ENCODE results near the gene FBXL15. TPM values are rescaled to one million over a fixed set of nuclear protein-coding genes. Genes with fewer than 3 reads are reported as not detected.

The FBXL15 gene
- polyA plus RNA-seq, 1 donor (not counting 4 experiments of a cell fraction or from before 2014, with no cell fraction given), result 3.1 TPM

DNA sequence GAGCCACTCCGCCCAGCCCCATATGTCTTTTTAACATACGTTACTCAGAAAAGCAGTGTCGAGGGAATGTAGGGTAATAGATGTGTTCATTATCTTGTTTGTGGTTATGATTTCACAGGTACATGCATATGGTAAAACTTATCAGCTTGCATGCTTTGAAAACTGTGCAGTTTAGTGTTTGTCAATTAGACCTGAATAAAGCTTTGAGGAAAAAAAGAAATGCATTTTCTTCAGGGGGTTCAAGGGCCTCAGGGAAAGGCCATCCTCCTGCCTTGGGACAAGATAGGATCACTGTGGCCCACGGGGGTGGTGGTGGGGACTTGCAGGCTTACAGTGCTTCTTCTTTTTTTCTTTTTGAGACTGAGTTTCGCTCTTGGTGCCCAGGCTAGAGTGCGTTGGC lies 46.7 kb downstream of the FBXL15 start:
- H3K9ac ChIP-seq (ENCODE audit: control insufficient read depth, extremely low read depth, insufficient read depth, low read length), result no peak overlapping the region
- no peak overlapping the region for H3K4me2 ChIP-seq (ENCODE audit: control insufficient read depth, extremely low read depth, insufficient read depth, low read depth, low read length)
- H3K4me3 ChIP-seq (ENCODE audit: control insufficient read depth in 2 of 3, extremely low read depth in 1 of 3, insufficient read depth in 2 of 3, low read depth in 1 of 3, low read length in 3 of 3), result no peak overlapping the region
- H3K27me3 ChIP-seq (ENCODE audit: control insufficient read depth, extremely low read depth, insufficient read depth, low read length), result no peaks in the 10 kb centered on the region
- DNase-seq (ENCODE audit: low read depth, low spot score) (no peak), FAIRE-seq (no peak)
- no peaks in the 10 kb centered on the region for H4K20me1 ChIP-seq (ENCODE audit: control insufficient read depth, extremely low read depth, insufficient read depth, low read length)
- TF ChIP-seq CTCF (optimal IDR thresholded peaks at IDR 0.05 in 1 of 3, IDR thresholded peaks at IDR 0.05 in 1 of 3, conservative IDR thresholded peaks at IDR 0.05 in 1 of 3; ENCODE audit: extremely low read depth in 1 of 3, insufficient read depth in 2 of 3, low read length in 3 of 3) (no peak), EZH2 (IDR thresholded peaks at IDR 0.05; ENCODE audit: low read length) (no peak)
- H3K4me1 ChIP-seq (ENCODE audit: control insufficient read depth, extremely low read depth, insufficient read depth, low read length), result peaks cover 9% of the 10 kb centered on the region
- no peak overlapping the region for H3K27ac ChIP-seq (ENCODE audit: control insufficient read depth, insufficient read depth, low read length)
- no peak overlapping the region for H2AFZ ChIP-seq (ENCODE audit: control insufficient read depth, low read length)
- no peaks in the 10 kb centered on the region for H3K9me3 ChIP-seq (ENCODE audit: control insufficient read depth, low read depth, low read length)
- H3K79me2 ChIP-seq (ENCODE audit: control insufficient read depth, insufficient read depth, low read length), result no peaks in the 10 kb centered on the region
- no peaks in the 10 kb centered on the region for H3K9me1 ChIP-seq (ENCODE audit: control insufficient read depth, extremely low read depth, insufficient read depth, low read length)
- dilution Hi-C loops (cut with MboI; ENCODE audit: extremely low pct_ligation_motif_present, low sequenced_read_pairs), result no loop called here
- H3K36me3 ChIP-seq (ENCODE audit: control insufficient read depth in 2 of 2, extremely low read depth in 1 of 2, insufficient read depth in 2 of 2, low read length in 2 of 2), result peaks cover 0 to 1% of the 10 kb centered on the region in 2 experiments

DNA sequence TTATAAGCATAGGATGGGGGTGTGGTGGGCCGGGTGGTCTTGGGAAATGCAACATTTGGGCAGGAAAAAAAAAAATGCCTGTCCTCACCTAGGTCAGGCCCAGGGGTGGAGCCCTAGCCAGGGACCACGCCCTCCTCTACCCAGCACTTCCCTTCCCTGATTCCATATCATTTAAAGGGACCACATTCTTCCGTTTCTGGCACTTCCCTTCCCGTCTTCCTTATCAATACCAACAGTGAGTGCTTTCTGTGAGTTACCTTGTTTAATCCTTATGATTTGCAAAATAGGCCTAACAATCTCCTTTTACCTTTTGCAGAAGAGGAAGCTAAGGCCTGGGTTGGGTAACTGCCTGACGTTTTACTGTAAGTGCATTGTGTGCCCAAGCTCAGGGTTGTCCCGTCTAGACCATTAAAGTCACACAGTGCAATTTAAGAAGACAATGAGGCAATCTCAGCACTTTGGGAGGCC lies 47.4 kb downstream of the FBXL15 start:
- H3K4me2 ChIP-seq (ENCODE audit: control insufficient read depth, extremely low read depth, insufficient read depth, low read depth, low read length), result no peak overlapping the region
- TF ChIP-seq CTCF (optimal IDR thresholded peaks at IDR 0.05 in 1 of 3, IDR thresholded peaks at IDR 0.05 in 1 of 3, conservative IDR thresholded peaks at IDR 0.05 in 1 of 3; ENCODE audit: extremely low read depth in 1 of 3, insufficient read depth in 2 of 3, low read length in 3 of 3), result no peak
- no peak for TF ChIP-seq EZH2 (IDR thresholded peaks at IDR 0.05; ENCODE audit: low read length)
- no peaks in the 10 kb centered on the region for H3K9me3 ChIP-seq (ENCODE audit: control insufficient read depth, low read depth, low read length)
- H4K20me1 ChIP-seq (ENCODE audit: control insufficient read depth, extremely low read depth, insufficient read depth, low read length), result no peaks in the 10 kb centered on the region
- dilution Hi-C loops (cut with MboI; ENCODE audit: extremely low pct_ligation_motif_present, low sequenced_read_pairs), result no loop called here
- DNase-seq (ENCODE audit: low read depth, low spot score), result no peak
- no peak overlapping the region for H3K4me3 ChIP-seq (ENCODE audit: control insufficient read depth in 2 of 3, extremely low read depth in 1 of 3, insufficient read depth in 2 of 3, low read depth in 1 of 3, low read length in 3 of 3)
- H3K9me1 ChIP-seq (ENCODE audit: control insufficient read depth, extremely low read depth, insufficient read depth, low read length), result no peaks in the 10 kb centered on the region
- no peak overlapping the region for H3K9ac ChIP-seq (ENCODE audit: control insufficient read depth, extremely low read depth, insufficient read depth, low read length)
- H3K27me3 ChIP-seq (ENCODE audit: control insufficient read depth, extremely low read depth, insufficient read depth, low read length), result no peaks in the 10 kb centered on the region
- peaks cover 3% of the 10 kb centered on the region for H3K4me1 ChIP-seq (ENCODE audit: control insufficient read depth, extremely low read depth, insufficient read depth, low read length)
- no peak overlapping the region for H2AFZ ChIP-seq (ENCODE audit: control insufficient read depth, low read length)
- FAIRE-seq, result no peak
- H3K79me2 ChIP-seq (ENCODE audit: control insufficient read depth, insufficient read depth, low read length), result no peaks in the 10 kb centered on the region
- H3K27ac ChIP-seq (ENCODE audit: control insufficient read depth, insufficient read depth, low read length), result no peak overlapping the region
- H3K36me3 ChIP-seq (ENCODE audit: control insufficient read depth in 2 of 2, extremely low read depth in 1 of 2, insufficient read depth in 2 of 2, low read length in 2 of 2), result peaks cover 0 to 1% of the 10 kb centered on the region in 2 experiments

Data from keratinocyte (primary cell).